Loucy (cell line): ENCODE measurements around the gene ETS1.

ENCODE experiments used
- H2AFZ ChIP-seq: fragments of 200-600 bp; sonication (generic); 2 replicates; pipeline ENCODE4 v1.6.0; 2016; ENCODE audit warnings: antibody characterized with exemption, mild to moderate bottlenecking, low read length, moderate library complexity
- H3F3A ChIP-seq: fragments of 200-600 bp; 2 replicates; pipeline ENCODE4 v1.6.0; 2016; ENCODE audit warnings: antibody characterized with exemption, low read depth, mild to moderate bottlenecking
- H3K27me3 ChIP-seq: fragments of 200-600 bp; sonication (generic); 2 replicates; pipeline ENCODE4 v1.6.1; 2014; ENCODE audit warnings: low read length, mild to moderate bottlenecking; ENCODE audit not compliant: insufficient read depth, poor library complexity, severe bottlenecking
- H3K36me3 ChIP-seq: fragments of 200-600 bp; sonication (generic); 2 replicates; pipeline ENCODE4 v1.6.1; 2016; ENCODE audit warnings: low read length; ENCODE audit not compliant: insufficient read depth
- H3K4me1 ChIP-seq: fragments of 200-600 bp; sonication (generic); 2 replicates; pipeline ENCODE4 v1.5.1; 2014; ENCODE audit warnings: low read length, mild to moderate bottlenecking; ENCODE audit not compliant: insufficient read depth, poor library complexity, severe bottlenecking
- H3K4me2 ChIP-seq: fragments of 200-600 bp; sonication (generic); 2 replicates; pipeline ENCODE4 v1.6.0; 2014; ENCODE audit warnings: antibody characterized with exemption, low read length, low read depth, mild to moderate bottlenecking; ENCODE audit not compliant: poor library complexity, severe bottlenecking
- H3K4me3 ChIP-seq: fragments of 200-600 bp; sonication (generic); 2 replicates; pipeline ENCODE4 v1.5.1; 2014; ENCODE audit warnings: low read length, mild to moderate bottlenecking, mixed read lengths; ENCODE audit not compliant: poor library complexity, severe bottlenecking
- H3K79me2 ChIP-seq: fragments of 200-600 bp; sonication (generic); 2 replicates; pipeline ENCODE4 v1.6.1; 2014; ENCODE audit warnings: low read length; ENCODE audit not compliant: insufficient read depth
- H3K9ac ChIP-seq: fragments of 200-600 bp; sonication (generic); 2 replicates; pipeline ENCODE4 v1.6.0; 2014; ENCODE audit warnings: mild to moderate bottlenecking, low read depth, low read length, moderate library complexity; ENCODE audit not compliant: poor library complexity, severe bottlenecking
- H3K9me2 ChIP-seq: fragments of 200-600 bp; sonication (generic); replicated peaks from 2 replicates; pipeline ENCODE4 v1.6.1; 2016; ENCODE audit warnings: low read depth, low read length, mixed read lengths
- H3K9me3 ChIP-seq: fragments of 200-600 bp; sonication (generic); 2 replicates; pipeline ENCODE4 v1.6.1; 2014; ENCODE audit warnings: mild to moderate bottlenecking, antibody characterized with exemption, low read length, low read depth; ENCODE audit not compliant: insufficient read depth
- H4K20me1 ChIP-seq: fragments of 200-600 bp; sonication (generic); 2 replicates; pipeline ENCODE4 v1.6.0; 2014; ENCODE audit warnings: antibody characterized with exemption, low read length, mild to moderate bottlenecking; ENCODE audit not compliant: insufficient read depth, poor library complexity, severe bottlenecking
- CTCF ChIP-seq: fragments of 200-600 bp; sonication (generic); conservative IDR thresholded peaks from 2 replicates; pipeline ENCODE4 v1.5.1; 2014; ENCODE audit warnings: mild to moderate bottlenecking, antibody characterized with exemption, low read length
- EZH2phosphoT487 ChIP-seq: fragments of 200-600 bp; IDR thresholded peaks from 2 replicates; pipeline ENCODE4 v1.6.1; 2018; ENCODE audit warnings: antibody characterized with exemption, mild to moderate bottlenecking, moderate library complexity, borderline replicate concordance

ETS1 gene

GRCh38 chr11:128470081-128470480, 117.3 kb downstream of the ETS1 start:
- Histone ChIP-seq H3K4me2 (peak overlapping the region; percentile 73), H2AFZ (no peak overlapping the region), H3K9ac (peak overlapping the region; percentile 76), H3K27me3 (no peaks in the 10 kb centered on the region), H3K36me3 (peaks cover 93% of the 10 kb centered on the region), H3K9me3 (no peaks in the 10 kb centered on the region), H3K79me2 (peaks cover 96% of the 10 kb centered on the region), H3K9me2 (no peaks in the 10 kb centered on the region), H3K4me3 (no peak overlapping the region), H3K4me1 (peaks cover 99% of the 10 kb centered on the region), H3F3A (peaks cover 26% of the 10 kb centered on the region), H4K20me1 (peaks cover 19% of the 10 kb centered on the region)
- TF ChIP-seq EZH2phosphoT487 (no peak), CTCF (no peak)

GRCh38 chr11:128469220-128469619, 118.1 kb downstream of the ETS1 start:
- H3K4me2 ChIP-seq, result no peak overlapping the region
- H3K36me3 ChIP-seq, result peaks cover 89% of the 10 kb centered on the region
- H3K4me3 ChIP-seq, result no peak overlapping the region
- H3K9me3 ChIP-seq, result no peaks in the 10 kb centered on the region
- peak overlapping the region; percentile 5 for H3K9ac ChIP-seq
- peaks cover 96% of the 10 kb centered on the region for H3K79me2 ChIP-seq
- H3K4me1 ChIP-seq, result peaks cover 99% of the 10 kb centered on the region
- H3F3A ChIP-seq, result peaks cover 31% of the 10 kb centered on the region
- no peaks in the 10 kb centered on the region for H3K9me2 ChIP-seq
- H3K27me3 ChIP-seq, result no peaks in the 10 kb centered on the region
- H4K20me1 ChIP-seq, result peaks cover 21% of the 10 kb centered on the region
- TF ChIP-seq CTCF (no peak), EZH2phosphoT487 (no peak)
- H2AFZ ChIP-seq, result no peak overlapping the region

GRCh38 chr11:128468111-128468510, 119.2 kb downstream of the ETS1 start:
- Histone ChIP-seq H3K9ac (peak overlapping the region; percentile 5), H3K4me3 (no peak overlapping the region), H2AFZ (no peak overlapping the region), H3K9me3 (no peaks in the 10 kb centered on the region), H3K79me2 (peaks cover 96% of the 10 kb centered on the region), H3K27me3 (no peaks in the 10 kb centered on the region), H3K4me2 (no peak overlapping the region), H3K9me2 (no peaks in the 10 kb centered on the region), H3K36me3 (peaks cover 89% of the 10 kb centered on the region), H4K20me1 (peaks cover 21% of the 10 kb centered on the region), H3F3A (peaks cover 31% of the 10 kb centered on the region), H3K4me1 (peaks cover 93% of the 10 kb centered on the region)
- no peak for TF ChIP-seq EZH2phosphoT487
- no peak for TF ChIP-seq CTCF
